GM18505 (cell line): ENCODE measurements around the gene WWP2.

Experiments
- ATAC-seq: cut with Tn5 transposase; IDR thresholded peaks from one replicate; pipeline ENCODE4 v1.9.1; 2021; ENCODE audit not compliant: unreplicated experiment
- POLR2A ChIP-seq: IDR thresholded peaks from 4 replicates; pipeline ENCODE4 v1.6.1; 2011; ENCODE audit warnings: borderline replicate concordance; ENCODE audit not compliant: insufficient read depth, insufficient read length; ENCODE audit errors: extremely low read depth

The WWP2 gene

GRCh38 chr16:69904495-69905170 lies 142.5 kb downstream of the WWP2 start:
- no peak for TF ChIP-seq POLR2A
- ATAC-seq, result no peak

- TF ChIP-seq POLR2A, result no peak
- no peak for ATAC-seq
These were observed 143.0 kb downstream of the WWP2 start for GRCh38 chr16:69905171-69905555.

GRCh38 chr16:69906838-69907401 lies 144.8 kb downstream of the WWP2 start:
- TF ChIP-seq POLR2A, result no peak

GRCh38 chr16:69909043-69909442 lies 146.9 kb downstream of the WWP2 start:
- ATAC-seq, result no peak
- no peak for TF ChIP-seq POLR2A

More at GRCh38 chr16:69906838-69907401, 144.8 kb downstream of the WWP2 start:
- no peak for ATAC-seq

- TF ChIP-seq POLR2A, result no peak
- ATAC-seq, result no peak
These were observed 147.6 kb downstream of the WWP2 start for GRCh38 chr16:69909760-69910159.

GRCh38 chr16:69910964-69911363 lies 148.8 kb downstream of the WWP2 start:
- ATAC-seq, result no peak
- no peak for TF ChIP-seq POLR2A

GRCh38 chr16:69916462-69916861 lies 154.3 kb downstream of the WWP2 start:
- no peak for ATAC-seq
- no peak for TF ChIP-seq POLR2A

GRCh38 chr16:69917311-69917710 lies 155.2 kb downstream of the WWP2 start:
- TF ChIP-seq POLR2A, result no peak
- ATAC-seq, result no peak

GRCh38 chr16:69917739-69918138 lies 155.6 kb downstream of the WWP2 start:
- no peak for TF ChIP-seq POLR2A
- ATAC-seq, result no peak

- ATAC-seq, result no peak
- no peak for TF ChIP-seq POLR2A
These were observed 156.1 kb downstream of the WWP2 start for GRCh38 chr16:69918241-69918640.

- ATAC-seq, result no peak
- TF ChIP-seq POLR2A, result no peak
These were observed 159.0 kb downstream of the WWP2 start for GRCh38 chr16:69921127-69921526.

GRCh38 chr16:69922200-69922599 lies 160.1 kb downstream of the WWP2 start:
- TF ChIP-seq POLR2A, result no peak
- no peak for ATAC-seq

GRCh38 chr16:69924041-69924775 lies 162.1 kb downstream of the WWP2 start:
- no peak for ATAC-seq

GRCh38 chr16:69924777-69925191 lies 162.7 kb downstream of the WWP2 start:
- TF ChIP-seq POLR2A, result no peak
- ATAC-seq, result no peak

More at GRCh38 chr16:69924041-69924775, 162.1 kb downstream of the WWP2 start:
- TF ChIP-seq POLR2A, result no peak
